ACC112 (cell line): ENCODE results near the gene TNN.

Experiments
- H2AFZ ChIP-seq: fragments of 200-600 bp; sonication (generic); one replicate; pipeline ENCODE4 v1.6.0; 2017; ENCODE audit warnings: antibody characterized with exemption, low read length; ENCODE audit not compliant: unreplicated experiment
- H3K27ac ChIP-seq: fragments of 200-600 bp; sonication (generic); 2 replicates; pipeline ENCODE4 v1.5.1; 2014; ENCODE audit warnings: low read depth, mild to moderate bottlenecking, antibody characterized with exemption, low read length, moderate library complexity
- H3K27me3 ChIP-seq: fragments of 200-600 bp; sonication (generic); 2 replicates; pipeline ENCODE4 v1.6.1; 2014; ENCODE audit warnings: mild to moderate bottlenecking, antibody characterized with exemption, low read length, moderate library complexity, mixed read lengths; ENCODE audit not compliant: insufficient read depth
- H3K36me3 ChIP-seq: fragments of 200-600 bp; sonication (generic); 2 replicates; pipeline ENCODE4 v1.6.1; 2016; ENCODE audit warnings: mild to moderate bottlenecking, antibody characterized with exemption, low read length, moderate library complexity, mixed read lengths; ENCODE audit not compliant: insufficient read depth
- H3K4me1 ChIP-seq: fragments of 200-600 bp; sonication (generic); one replicate; pipeline ENCODE4 v1.6.1; 2016; ENCODE audit warnings: low read length, mixed read lengths; ENCODE audit not compliant: insufficient read depth, unreplicated experiment, control insufficient read depth
- H3K4me3 ChIP-seq: fragments of 200-600 bp; sonication (generic); 2 replicates; pipeline ENCODE4 v1.5.1; 2014; ENCODE audit warnings: mild to moderate bottlenecking, low read depth, low read length
- H3K79me2 ChIP-seq: fragments of 200-600 bp; sonication (generic); one replicate; pipeline ENCODE4 v1.6.0; 2016; ENCODE audit warnings: low read length; ENCODE audit not compliant: control insufficient read depth, unreplicated experiment, insufficient read depth

The TNN gene

DNA sequence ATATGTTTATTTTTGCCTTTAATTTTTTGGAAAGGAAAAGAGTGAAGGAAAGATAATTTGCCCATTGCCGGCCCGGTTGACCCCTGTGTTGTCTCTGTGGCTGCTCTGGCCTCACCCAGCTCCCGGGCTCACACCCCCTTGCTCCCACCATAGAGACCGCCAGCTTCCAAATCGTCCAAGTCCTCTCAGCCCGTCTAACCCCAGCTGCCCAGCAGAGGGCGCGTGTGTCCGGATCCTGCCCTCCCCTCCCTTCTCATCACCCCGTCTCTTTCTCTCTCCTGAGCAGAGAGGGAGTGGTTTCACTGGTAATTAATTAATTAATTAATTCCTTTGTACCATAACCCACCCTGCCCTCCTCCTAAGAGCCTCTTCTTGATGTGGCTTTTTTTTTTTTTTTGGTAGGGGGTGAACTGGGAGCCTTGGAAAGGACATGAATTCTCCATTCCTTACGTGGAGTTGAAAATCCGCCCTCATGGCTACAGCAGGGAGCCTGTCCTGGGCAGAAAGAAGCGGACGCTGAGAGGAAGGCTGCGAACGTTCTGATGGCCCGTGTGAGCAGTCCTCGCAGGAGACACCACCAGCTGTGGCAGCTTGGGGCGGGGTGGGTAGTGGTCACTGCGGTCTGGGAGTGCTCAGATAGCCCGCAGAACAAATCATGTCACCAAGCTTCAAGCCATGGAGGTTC, 79.0 kb downstream of the TNN start:
- no peak overlapping the region for H3K4me3 ChIP-seq
- H3K27ac ChIP-seq = no peak overlapping the region
- H3K27me3 ChIP-seq = peaks cover 16% of the 10 kb centered on the region
- no peaks in the 10 kb centered on the region for H3K79me2 ChIP-seq
- H3K4me1 ChIP-seq = peaks cover 3% of the 10 kb centered on the region
- no peaks in the 10 kb centered on the region for H3K36me3 ChIP-seq
- H2AFZ ChIP-seq = no peak overlapping the region

GRCh38 chr1:175147569-175147968, 79.9 kb downstream of the TNN start:
- no peaks in the 10 kb centered on the region for H3K79me2 ChIP-seq
- peaks cover 3% of the 10 kb centered on the region for H3K4me1 ChIP-seq
- no peak overlapping the region for H3K4me3 ChIP-seq
- no peak overlapping the region for H2AFZ ChIP-seq
- H3K27ac ChIP-seq = no peak overlapping the region
- H3K36me3 ChIP-seq = no peaks in the 10 kb centered on the region
- peaks cover 17% of the 10 kb centered on the region for H3K27me3 ChIP-seq

DNA sequence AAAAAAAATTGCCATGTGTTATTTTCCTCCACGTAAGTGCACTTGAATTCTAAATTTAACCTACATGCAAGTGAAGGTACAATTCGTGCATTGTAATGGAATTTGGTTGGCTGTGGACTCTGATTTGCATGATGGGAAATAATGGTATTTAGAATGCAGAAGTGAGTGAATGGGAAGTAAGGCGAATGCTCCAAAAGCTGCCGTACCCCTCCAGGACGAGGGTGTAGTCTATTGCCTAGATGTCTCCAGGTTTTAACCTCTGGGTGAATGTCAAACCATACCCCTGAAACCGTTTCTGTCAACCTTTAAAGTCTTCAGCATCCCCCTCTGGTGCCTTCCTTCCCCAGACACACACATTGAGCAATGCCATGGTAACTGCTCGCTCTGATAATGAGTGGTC, 80.4 kb downstream of the TNN start:
- no peaks in the 10 kb centered on the region for H3K36me3 ChIP-seq
- no peak overlapping the region for H2AFZ ChIP-seq
- no peaks in the 10 kb centered on the region for H3K79me2 ChIP-seq
- H3K27me3 ChIP-seq = peaks cover 17% of the 10 kb centered on the region
- peaks cover 3% of the 10 kb centered on the region for H3K4me1 ChIP-seq
- no peak overlapping the region for H3K4me3 ChIP-seq
- H3K27ac ChIP-seq = no peak overlapping the region

- Histone ChIP-seq H3K79me2 (no peaks in the 10 kb centered on the region), H2AFZ (no peak overlapping the region), H3K4me3 (no peak overlapping the region), H3K27me3 (peaks cover 17% of the 10 kb centered on the region), H3K27ac (no peak overlapping the region), H3K36me3 (no peaks in the 10 kb centered on the region), H3K4me1 (peaks cover 3% of the 10 kb centered on the region)
Measured at GRCh38 chr1:175150596-175151319, 83.1 kb downstream of the TNN start.

GRCh38 chr1:175152006-175152652, 84.5 kb downstream of the TNN start:
- H2AFZ ChIP-seq = no peak overlapping the region
- H3K79me2 ChIP-seq = no peaks in the 10 kb centered on the region
- H3K4me1 ChIP-seq = peaks cover 3% of the 10 kb centered on the region
- no peak overlapping the region for H3K4me3 ChIP-seq
- H3K27ac ChIP-seq = no peak overlapping the region
- H3K27me3 ChIP-seq = peaks cover 17% of the 10 kb centered on the region
- no peaks in the 10 kb centered on the region for H3K36me3 ChIP-seq

DNA sequence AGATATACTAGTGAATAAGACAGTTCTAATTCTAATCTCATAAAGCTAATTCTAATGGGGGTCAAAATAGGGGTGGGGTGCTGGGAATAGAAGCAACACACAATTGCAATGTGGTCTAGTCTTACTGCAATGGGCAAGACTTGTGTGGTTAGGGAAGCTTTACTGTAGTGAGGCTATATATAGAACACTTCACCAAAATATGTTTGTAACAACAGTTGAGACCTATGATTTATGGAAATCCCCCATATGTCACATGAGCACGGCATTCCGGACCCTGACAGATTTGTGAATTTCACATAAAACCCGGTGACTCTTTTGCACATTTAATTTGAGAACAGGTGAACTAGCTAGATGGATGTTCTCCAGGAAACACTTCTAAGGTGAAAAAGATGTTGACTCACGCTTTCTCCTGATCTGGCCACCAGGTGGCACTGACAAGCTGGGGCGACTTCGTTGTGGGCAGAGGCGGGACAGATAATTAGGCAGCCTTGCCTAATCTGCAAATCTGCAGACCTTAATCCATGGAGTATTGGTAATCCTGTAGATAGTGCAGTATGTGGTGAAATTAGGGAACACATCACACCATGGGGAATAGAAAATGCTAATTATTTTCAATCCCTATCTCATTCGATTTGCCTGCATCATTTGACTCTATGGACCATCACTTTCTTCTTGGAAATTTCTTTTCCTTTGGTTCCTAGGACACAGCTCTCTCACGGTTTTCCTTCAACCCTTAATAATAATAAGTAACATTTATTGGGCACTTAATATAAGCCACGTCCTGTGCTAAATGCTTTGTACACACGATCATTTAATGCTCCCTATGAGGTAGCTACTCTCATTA, 87.2 kb downstream of the TNN start:
- H3K4me1 ChIP-seq = peaks cover 3% of the 10 kb centered on the region
- no peak overlapping the region for H2AFZ ChIP-seq
- H3K4me3 ChIP-seq = no peak overlapping the region
- peaks cover 13% of the 10 kb centered on the region for H3K27me3 ChIP-seq
- no peak overlapping the region for H3K27ac ChIP-seq
- no peaks in the 10 kb centered on the region for H3K79me2 ChIP-seq
- H3K36me3 ChIP-seq = no peaks in the 10 kb centered on the region

DNA sequence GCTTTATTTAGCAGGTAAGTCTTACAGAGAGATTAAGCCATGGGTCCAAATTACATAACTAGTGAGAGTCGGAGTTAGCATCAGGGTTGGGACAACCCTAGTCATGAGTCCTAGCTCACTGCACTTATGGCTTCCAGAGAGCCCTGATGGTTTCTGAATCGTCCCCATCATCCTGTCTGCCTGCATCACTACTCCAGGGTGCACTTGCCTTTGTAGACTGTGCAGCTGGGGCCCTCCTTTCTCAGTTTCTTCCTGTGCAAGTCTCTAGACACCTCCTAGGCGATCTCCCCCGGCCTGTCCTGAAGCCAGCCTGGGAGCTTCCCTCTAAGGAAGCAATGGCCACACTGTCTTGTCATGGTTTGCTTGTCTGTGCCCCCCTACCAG, 87.8 kb downstream of the TNN start:
- peaks cover 3% of the 10 kb centered on the region for H3K4me1 ChIP-seq
- no peaks in the 10 kb centered on the region for H3K79me2 ChIP-seq
- no peak overlapping the region for H3K4me3 ChIP-seq
- H3K27ac ChIP-seq = no peak overlapping the region
- peaks cover 10% of the 10 kb centered on the region for H3K27me3 ChIP-seq
- H3K36me3 ChIP-seq = no peaks in the 10 kb centered on the region
- no peak overlapping the region for H2AFZ ChIP-seq

- no peak overlapping the region for H3K4me3 ChIP-seq
- H3K36me3 ChIP-seq = no peaks in the 10 kb centered on the region
- H2AFZ ChIP-seq = no peak overlapping the region
- no peaks in the 10 kb centered on the region for H3K4me1 ChIP-seq
- no peaks in the 10 kb centered on the region for H3K79me2 ChIP-seq
- H3K27ac ChIP-seq = no peak overlapping the region
- H3K27me3 ChIP-seq = peaks cover 8% of the 10 kb centered on the region; the same call in 1 of the 2 replicates
Measured at GRCh38 chr1:175155936-175156335, 88.3 kb downstream of the TNN start.

DNA sequence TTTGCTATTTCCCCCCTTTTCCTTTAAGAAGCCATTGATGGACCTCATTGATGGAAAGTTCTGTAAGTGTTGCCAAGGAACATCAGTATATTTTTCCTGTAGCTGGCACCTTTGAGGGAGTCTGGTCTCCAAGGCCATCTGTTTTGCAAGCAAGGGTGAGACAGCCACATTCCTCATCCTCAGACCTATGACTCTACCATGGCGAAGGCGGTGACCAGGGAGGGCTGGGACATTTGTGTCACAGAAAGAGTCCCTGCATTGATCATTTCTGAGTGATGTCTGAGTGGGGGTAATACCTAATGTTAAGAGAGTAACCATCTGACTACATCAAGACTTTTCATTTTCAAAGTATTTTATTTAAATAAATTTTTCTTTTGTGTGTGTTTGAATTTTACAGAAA, 89.6 kb downstream of the TNN start:
- no peaks in the 10 kb centered on the region for H3K27me3 ChIP-seq
- no peaks in the 10 kb centered on the region for H3K36me3 ChIP-seq
- no peak overlapping the region for H3K4me3 ChIP-seq
- no peaks in the 10 kb centered on the region for H3K79me2 ChIP-seq
- no peaks in the 10 kb centered on the region for H3K4me1 ChIP-seq
- H2AFZ ChIP-seq = no peak overlapping the region
- H3K27ac ChIP-seq = no peak overlapping the region

DNA sequence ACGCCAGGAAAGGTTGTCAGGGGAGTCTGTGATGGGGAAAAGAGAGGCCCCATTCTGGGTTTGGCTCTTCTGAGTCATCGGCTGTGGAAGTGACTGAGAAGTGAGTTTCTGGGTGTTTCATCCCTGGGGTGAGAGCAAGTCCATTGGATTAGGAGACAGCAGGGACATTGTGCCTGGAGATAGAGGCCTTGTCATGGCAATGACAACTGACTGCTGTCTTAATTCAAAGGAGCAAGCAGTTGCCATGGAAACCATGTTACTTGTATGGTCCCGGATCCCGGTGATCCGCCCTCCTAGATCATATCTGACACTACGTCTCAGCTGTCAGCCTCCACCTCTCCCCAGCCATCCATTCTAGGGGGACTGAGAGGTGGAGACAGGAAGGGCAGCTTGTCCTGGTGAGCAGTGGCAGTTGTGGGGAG, 90.5 kb downstream of the TNN start:
- Histone ChIP-seq H2AFZ (no peak overlapping the region), H3K27ac (no peak overlapping the region), H3K4me1 (no peaks in the 10 kb centered on the region), H3K36me3 (no peaks in the 10 kb centered on the region), H3K79me2 (no peaks in the 10 kb centered on the region), H3K4me3 (no peak overlapping the region), H3K27me3 (no peaks in the 10 kb centered on the region)
